Measurements from ENCODE around the gene RHAG.

DNA sequence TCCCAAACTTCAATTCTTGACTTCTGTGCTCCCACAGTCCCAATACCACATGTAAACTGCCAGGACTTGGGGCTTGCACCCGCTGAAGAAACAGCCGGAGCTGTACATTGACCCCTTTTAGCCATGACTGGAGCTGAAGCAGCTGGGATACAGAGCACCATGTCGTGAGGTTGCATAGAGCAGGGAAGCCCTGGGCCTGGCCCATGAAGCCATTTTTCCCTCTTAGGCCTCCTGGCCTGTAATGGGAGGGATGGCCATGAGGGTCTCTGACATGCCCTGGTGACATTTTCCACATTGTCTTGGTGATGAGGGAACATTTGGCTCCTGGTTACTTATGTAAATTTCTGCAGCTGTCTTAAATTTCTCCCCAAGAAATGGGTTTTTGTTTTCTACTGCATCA, 9.8 kb downstream of the RHAG start:
- TF ChIP-seq ZNF274 (IDR thresholded peaks at IDR 0.05; ENCODE audit: low read depth, low read length): no peak
- TF ChIP-seq YY1 (IDR thresholded peaks at IDR 0.05; ENCODE audit: insufficient read depth, insufficient read length): no peak
